Bronchial epithelial cell (primary cell): Measurements from ENCODE around the gene HRH2. TPM values are rescaled to one million over a fixed set of nuclear protein-coding genes. Genes with fewer than 3 reads are reported as not detected.

Experiments used
- DNase-seq: peaks from one replicate; pipeline ENCODE4 v3.0.0-alpha.2; 2010; ENCODE audit warnings: low read depth
- FAIRE-seq: peaks from 2 replicates; lab custom pipeline; 2011; peaks lifted over from hg19 to GRCh38; lab: Jason Lieb, UNC
- H3K27me3 ChIP-seq: 2 replicates; pipeline ENCODE4 v1.5.1; 2011; ENCODE audit warnings: low read length; ENCODE audit not compliant: control insufficient read depth, insufficient read depth
- H3K36me3 ChIP-seq: 2 replicates; pipeline ENCODE4 v1.5.1; 2011; ENCODE audit warnings: low read length; ENCODE audit not compliant: control insufficient read depth, insufficient read depth
- H3K4me3 ChIP-seq: 2 replicates; pipeline ENCODE4 v1.5.1; 2011; ENCODE audit warnings: mild to moderate bottlenecking, low read depth, low read length, control low read depth
- CTCF ChIP-seq: IDR thresholded peaks from 2 replicates; pipeline ENCODE4 v1.5.1; 2011; ENCODE audit warnings: mild to moderate bottlenecking, moderate library complexity, low read length, control low read depth, inconsistent platforms; ENCODE audit not compliant: insufficient read depth, severe bottlenecking
- total RNA-seq: library from RNA; depleted of rRNA; stranded (reverse); fragments of >200 nt; gene quantifications from 2 replicates; pipeline ENCODE4 v1.2.1, GENCODE V29; 2014

Gene HRH2, protein sequence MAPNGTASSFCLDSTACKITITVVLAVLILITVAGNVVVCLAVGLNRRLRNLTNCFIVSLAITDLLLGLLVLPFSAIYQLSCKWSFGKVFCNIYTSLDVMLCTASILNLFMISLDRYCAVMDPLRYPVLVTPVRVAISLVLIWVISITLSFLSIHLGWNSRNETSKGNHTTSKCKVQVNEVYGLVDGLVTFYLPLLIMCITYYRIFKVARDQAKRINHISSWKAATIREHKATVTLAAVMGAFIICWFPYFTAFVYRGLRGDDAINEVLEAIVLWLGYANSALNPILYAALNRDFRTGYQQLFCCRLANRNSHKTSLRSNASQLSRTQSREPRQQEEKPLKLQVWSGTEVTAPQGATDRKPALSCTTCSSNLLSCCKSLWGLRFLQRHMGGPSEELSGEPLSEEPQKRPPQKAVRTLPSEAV
- not detected in 2 replicates for total RNA-seq

DNA sequence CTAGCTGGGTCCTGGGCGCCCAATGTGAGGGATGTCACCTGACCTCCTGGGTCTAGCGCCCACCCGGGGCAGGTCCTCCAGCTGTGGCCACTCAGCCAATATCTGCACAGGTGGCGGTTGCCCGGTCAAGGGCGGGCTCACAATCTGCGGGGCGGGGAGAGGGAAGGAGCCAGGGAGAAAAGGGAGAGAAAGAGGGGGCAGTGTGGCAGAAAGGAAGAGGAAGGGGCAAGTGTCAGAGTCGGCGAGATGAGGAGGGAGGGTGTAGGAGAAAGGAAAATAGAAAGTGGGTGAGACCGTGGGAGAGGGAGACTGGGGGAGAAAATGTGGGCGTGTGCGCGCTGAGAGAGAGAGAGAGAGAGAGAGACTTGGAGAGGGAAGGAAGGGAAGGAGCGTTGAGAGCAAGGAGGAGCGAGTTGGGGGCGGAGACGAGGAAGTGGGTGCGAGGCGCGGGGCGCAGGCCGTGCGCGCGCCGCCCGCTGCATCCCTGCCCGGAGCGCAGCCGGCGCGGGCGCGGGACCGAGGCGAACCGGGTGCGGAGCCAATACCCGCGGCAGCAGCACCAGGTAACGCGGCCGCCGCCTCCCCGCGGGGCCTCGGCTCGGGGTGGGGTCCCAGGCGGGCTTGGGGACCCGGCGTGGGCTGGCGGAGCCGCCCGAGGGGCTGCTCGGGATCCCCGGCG, at the start of gene HRH2:
HRH2 (plus strand) TSS at position 479 of the 679 bp plus-strand sequence. CDS start 25,163 bp downstream, outside the sequence.
- Histone ChIP-seq H3K4me3 (no peak within 1 kb of the TSS), H3K27me3 (peaks cover 8% of the 10 kb centered on the region), H3K36me3 (no peaks in the 10 kb centered on the region)
- no peak for TF ChIP-seq CTCF
- no peak for DNase-seq
- FAIRE-seq = no peak

GRCh38 chr5:175609526-175609925, 48.3 kb upstream of the HRH2 start:
- Histone ChIP-seq H3K27me3 (no peaks in the 10 kb centered on the region), H3K36me3 (no peaks in the 10 kb centered on the region), H3K4me3 (no peak overlapping the region)
- no peak for TF ChIP-seq CTCF
- DNase-seq = no peak
- no peak for FAIRE-seq

DNA sequence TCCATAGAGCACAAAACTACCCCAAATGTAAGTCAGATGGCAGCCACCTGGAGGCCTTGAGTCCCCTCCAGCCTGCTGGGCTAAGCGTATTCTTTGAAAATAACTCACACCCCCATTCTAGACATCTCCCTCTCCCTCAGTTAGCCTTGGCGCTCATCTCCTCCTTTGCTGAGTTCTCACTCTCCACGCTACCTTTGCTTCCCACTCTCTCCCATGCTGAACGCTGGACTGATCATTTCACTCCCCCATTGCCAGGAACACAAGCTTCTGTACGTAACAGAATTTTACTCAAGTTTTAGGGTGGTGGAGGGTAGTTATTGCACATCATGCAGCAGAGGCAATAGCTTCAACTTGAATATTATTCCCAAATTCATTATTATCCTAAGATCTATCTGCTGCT, 47.5 kb upstream of the HRH2 start:
- no peak for DNase-seq
- TF ChIP-seq CTCF = no peak
- FAIRE-seq = no peak
- Histone ChIP-seq H3K27me3 (no peaks in the 10 kb centered on the region), H3K4me3 (no peak overlapping the region), H3K36me3 (no peaks in the 10 kb centered on the region)

GRCh38 chr5:175610898-175611297, 47.0 kb upstream of the HRH2 start:
- Histone ChIP-seq H3K27me3 (no peaks in the 10 kb centered on the region), H3K36me3 (no peaks in the 10 kb centered on the region), H3K4me3 (no peak overlapping the region)
- no peak for TF ChIP-seq CTCF
- no peak for DNase-seq
- FAIRE-seq = no peak

DNA sequence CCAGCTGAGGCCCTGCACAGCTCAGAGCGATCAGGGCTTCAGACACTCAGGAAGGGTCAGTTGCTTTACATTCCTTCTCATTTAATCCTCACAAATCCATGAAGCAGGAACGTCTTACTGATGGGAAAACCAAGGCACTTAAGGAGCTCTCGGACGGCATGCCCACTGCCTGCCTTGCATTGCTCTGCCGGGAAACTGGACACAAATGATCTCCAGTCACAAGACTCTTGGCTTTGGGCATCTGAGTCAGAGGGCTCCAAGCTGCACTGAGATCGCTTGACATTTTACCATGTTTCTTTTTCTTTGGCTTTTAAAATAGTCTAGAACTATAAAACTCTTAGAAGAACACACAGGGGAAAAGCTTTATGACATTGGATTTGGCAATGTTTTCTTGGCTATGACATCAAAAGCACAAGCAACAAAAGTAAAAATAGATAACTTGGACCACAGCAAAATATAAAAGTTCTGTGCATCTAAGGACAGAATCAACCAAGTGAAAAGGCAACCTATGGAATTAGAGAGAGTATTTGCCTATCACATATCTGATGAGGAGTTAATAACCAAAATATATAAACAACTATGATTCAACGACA, 43.6 kb upstream of the HRH2 start:
- Histone ChIP-seq H3K36me3 (no peaks in the 10 kb centered on the region), H3K27me3 (no peaks in the 10 kb centered on the region), H3K4me3 (no peak overlapping the region)
- TF ChIP-seq CTCF = no peak
- no peak for DNase-seq
- FAIRE-seq = no peak
